A673 (cell line): ENCODE results near the gene PTHLH. TPM values are rescaled to one million over a fixed set of nuclear protein-coding genes. Genes with fewer than 3 reads are reported as not detected.

Source experiments
- BruUV-seq: library from RNA; stranded (reverse); fragments of 400-500 nt; replicated peaks from 2 replicates; lab custom pipeline; 2021; lab: Mats Ljungman, UMichigan
- CTCF ChIA-PET: fragments of 300-600 bp; sonication (Branson Sonifier 250); formaldehyde crosslinking; loops from one replicate; lab custom pipeline; 2022; ENCODE audit warnings: antibody characterized with exemption; lab: Charles Lee
- POLR2A ChIA-PET: fragments of 300-600 bp; sonication (Branson Sonifier 250); formaldehyde crosslinking; loops from one replicate; lab custom pipeline; 2022; ENCODE audit warnings: antibody characterized with exemption; ENCODE audit not compliant: low non-redundant PET; lab: Charles Lee
- DNase-seq: peaks from one replicate; pipeline ENCODE4 v3.0.0-alpha.2; 2015; ENCODE audit warnings: low spot score
- H3K27ac ChIP-seq: fragments of 200-600 bp; sonication (generic); 2 replicates; pipeline ENCODE4 v1.5.1; 2016; ENCODE audit warnings: mixed run types, low read depth, mild to moderate bottlenecking, mixed read lengths, antibody characterized with exemption, low read length; ENCODE audit not compliant: poor library complexity, severe bottlenecking
- H3K27me3 ChIP-seq: fragments of 200-600 bp; sonication (generic); replicated peaks from 2 replicates; pipeline ENCODE4 v1.6.1; 2017; ENCODE audit warnings: mixed run types, low read depth, mild to moderate bottlenecking, mixed read lengths, antibody characterized with exemption, low read length; ENCODE audit not compliant: insufficient read depth, poor library complexity
- H3K36me3 ChIP-seq: fragments of 200-600 bp; sonication (generic); 2 replicates; pipeline ENCODE4 v1.6.1; 2016; ENCODE audit warnings: mixed run types, mild to moderate bottlenecking, mixed read lengths, antibody characterized with exemption, low read length; ENCODE audit not compliant: insufficient read depth, poor library complexity, severe bottlenecking
- H3K4me1 ChIP-seq: fragments of 200-600 bp; sonication (generic); 2 replicates; pipeline ENCODE4 v1.6.1; 2017; ENCODE audit warnings: mixed run types, mild to moderate bottlenecking, mixed read lengths, antibody characterized with exemption, low read length; ENCODE audit not compliant: insufficient read depth, poor library complexity, severe bottlenecking
- H3K4me3 ChIP-seq: fragments of 200-600 bp; sonication (generic); 2 replicates; pipeline ENCODE4 v1.5.1; 2016; ENCODE audit warnings: low read depth, mixed run types, mild to moderate bottlenecking, mixed read lengths, low read length; ENCODE audit not compliant: poor library complexity, severe bottlenecking
- H3K9me3 ChIP-seq: fragments of 200-600 bp; sonication (generic); 2 replicates; pipeline ENCODE4 v1.6.1; 2016; ENCODE audit warnings: mixed run types, low read depth, mild to moderate bottlenecking, mixed read lengths, antibody characterized with exemption, low read length; ENCODE audit not compliant: poor library complexity, severe bottlenecking
- CTCF ChIP-seq: fragments of 300-800, 200-600 bp; sonication (generic); conservative IDR thresholded peaks from 2 replicates; pipeline ENCODE4 v1.5.1; 2017; ENCODE audit warnings: low read depth, mild to moderate bottlenecking, antibody characterized with exemption, low read length, moderate library complexity, mixed read lengths
- EZH2 ChIP-seq: fragments of 200-600 bp; sonication (generic); IDR thresholded peaks from 2 replicates; pipeline ENCODE4 v1.6.1; 2017; ENCODE audit warnings: borderline replicate concordance, low read depth, mild to moderate bottlenecking, mixed read lengths, antibody characterized with exemption, low read length; ENCODE audit not compliant: poor library complexity, severe bottlenecking
- intact Hi-C: fragments of 100-400 bp; cut with micrococcal nuclease; formaldehyde crosslinking; loops from one replicate; pipeline ENCODE4 v1.10.0; 2022; ENCODE audit not compliant: unreplicated experiment
- total RNA-seq: library from RNA; stranded (reverse); gene quantifications from 2 replicates; pipeline ENCODE4 v1.2.3, GENCODE V29; 2021

Gene PTHLH
- total RNA-seq, 1 experiment from 2014 or later = 2.4 TPM

- H3K27ac ChIP-seq = no peak overlapping the region
- TF ChIP-seq EZH2 = no peak
- TF ChIP-seq CTCF = no peak
- no TSS peak for BruUV-seq
- ChIA-PET CTCF (no interaction called here), POLR2A (interaction anchor here (0.6 kb wide), 1 partner anchor 130 kb away, joined by 5 read pairs; no protein-coding TSS in a partner anchor)
- H3K9me3 ChIP-seq = no peaks in the 10 kb centered on the region
- H3K36me3 ChIP-seq = no peaks in the 10 kb centered on the region
- H3K27me3 ChIP-seq = no peaks in the 10 kb centered on the region
- no peak overlapping the region for H3K4me3 ChIP-seq
- intact Hi-C loops = no loop called here
- H3K4me1 ChIP-seq = peaks cover 4% of the 10 kb centered on the region
- DNase-seq = no peak
Observed at GRCh38 chr12:27957366-27957765, 15.2 kb downstream of the PTHLH start.

- no peak for TF ChIP-seq CTCF
- TF ChIP-seq EZH2 = no peak
- Histone ChIP-seq H3K4me3 (no peak overlapping the region), H3K9me3 (no peaks in the 10 kb centered on the region), H3K4me1 (peaks cover 6% of the 10 kb centered on the region), H3K27ac (no peak overlapping the region), H3K36me3 (no peaks in the 10 kb centered on the region), H3K27me3 (no peaks in the 10 kb centered on the region)
- no TSS peak for BruUV-seq
- no peak for DNase-seq
- CTCF ChIA-PET = no interaction called here
- POLR2A ChIA-PET = no interaction called here
- intact Hi-C loops = no loop called here
Observed at GRCh38 chr12:27953817-27954216, 18.7 kb downstream of the PTHLH start.

- Histone ChIP-seq H3K27ac (no peak overlapping the region), H3K9me3 (no peaks in the 10 kb centered on the region), H3K36me3 (no peaks in the 10 kb centered on the region), H3K27me3 (no peaks in the 10 kb centered on the region), H3K4me3 (no peak overlapping the region), H3K4me1 (peaks cover 6% of the 10 kb centered on the region)
- POLR2A ChIA-PET = no interaction called here
- BruUV-seq = no TSS peak
- intact Hi-C loops = no loop called here
- TF ChIP-seq EZH2 (no peak), CTCF (no peak)
- CTCF ChIA-PET = no interaction called here
- DNase-seq = no peak
Observed at GRCh38 chr12:27953348-27953747, 19.2 kb downstream of the PTHLH start.
